ENCODE data around the gene CNTNAP2.

DNA sequence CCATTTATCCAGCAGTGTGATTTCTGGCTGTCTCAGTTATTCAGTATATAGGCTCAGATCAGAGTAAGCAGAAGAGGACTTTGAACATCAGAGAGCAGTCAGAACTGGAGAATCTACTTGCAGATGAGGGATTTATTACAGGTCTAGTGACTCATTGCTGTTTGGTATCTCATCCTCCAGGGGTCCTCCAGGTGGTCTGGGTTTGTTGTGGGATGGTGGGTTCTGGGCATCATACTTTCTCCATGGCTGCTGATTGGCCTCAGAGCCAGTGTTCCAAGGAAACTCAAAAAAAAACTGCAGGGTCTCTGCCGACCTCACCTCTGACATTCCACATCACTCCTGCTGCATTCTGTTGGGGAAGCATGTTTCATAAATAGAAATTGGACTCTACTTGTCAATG, 214.8 kb downstream of the CNTNAP2 start:
- no peak for TF ChIP-seq RAD21 (CRISPR knock-in tag; conservative IDR thresholded peaks at IDR 0.05 in 1 of 2, IDR thresholded peaks at IDR 0.05 in 1 of 2)
- TF ChIP-seq, protein P1, sequence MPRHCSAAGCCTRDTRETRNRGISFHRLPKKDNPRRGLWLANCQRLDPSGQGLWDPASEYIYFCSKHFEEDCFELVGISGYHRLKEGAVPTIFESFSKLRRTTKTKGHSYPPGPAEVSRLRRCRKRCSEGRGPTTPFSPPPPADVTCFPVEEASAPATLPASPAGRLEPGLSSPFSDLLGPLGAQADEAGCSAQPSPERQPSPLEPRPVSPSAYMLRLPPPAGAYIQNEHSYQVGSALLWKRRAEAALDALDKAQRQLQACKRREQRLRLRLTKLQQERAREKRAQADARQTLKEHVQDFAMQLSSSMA (CRISPR knock-in tag; IDR thresholded peaks at IDR 0.05) = no peak
